ENCODE data around the gene INPP5E.

INPP5E gene

GRCh38 chr9:136439481-136440408 lies at the start of gene INPP5E:
Gene INPP5E (minus strand): TSS chr9:136439845. CDS start chr9:136439419, 426 bp downstream.
- DNase-seq (ENCODE audit: low read depth in 1 of 2, low spot score in 1 of 2) = peak; percentile 76 to 87

GRCh38 chr9:136488247-136489214 lies 48.9 kb upstream of the INPP5E start:
- peak; percentile 59 to 67 for DNase-seq (ENCODE audit: low read depth in 1 of 2, low spot score in 1 of 2)

GRCh38 chr9:136487672-136488071 lies 48.0 kb upstream of the INPP5E start:
- DNase-seq (ENCODE audit: low read depth in 1 of 2, low spot score in 1 of 2) = no peak

GRCh38 chr9:136486823-136487620 lies 47.4 kb upstream of the INPP5E start:
- no peak for DNase-seq (ENCODE audit: low read depth in 1 of 2, low spot score in 1 of 2)

- DNase-seq (ENCODE audit: low read depth in 1 of 2, low spot score in 1 of 2) = no peak
Observed at GRCh38 chr9:136486131-136486530, 46.5 kb upstream of the INPP5E start.

- DNase-seq (ENCODE audit: low read depth in 1 of 2, low spot score in 1 of 2) = peak; percentile 73 to 77
Observed at GRCh38 chr9:136485049-136486045, 45.7 kb upstream of the INPP5E start.

GRCh38 chr9:136484153-136485048 lies 44.8 kb upstream of the INPP5E start:
- no peak for DNase-seq (ENCODE audit: low read depth in 1 of 2, low spot score in 1 of 2)

- DNase-seq (ENCODE audit: low read depth in 1 of 2, low spot score in 1 of 2) = peak; percentile 94
Observed at GRCh38 chr9:136483589-136484152, 44.0 kb upstream of the INPP5E start.

- peak; percentile 100 for DNase-seq (ENCODE audit: low read depth in 1 of 2, low spot score in 1 of 2)
Observed at GRCh38 chr9:136482793-136483588, 43.3 kb upstream of the INPP5E start, which contains the start of gene SEC16A. Gene SEC16A (minus strand): TSS chr9:136483040. CDS start chr9:136477615, 5,425 bp downstream.

GRCh38 chr9:136482046-136482792 lies 42.6 kb upstream of the INPP5E start:
- DNase-seq (ENCODE audit: low read depth in 1 of 2, low spot score in 1 of 2) = no peak

- DNase-seq (ENCODE audit: low read depth in 1 of 2, low spot score in 1 of 2) = no peak
Observed at GRCh38 chr9:136481558-136481957, 41.9 kb upstream of the INPP5E start.

- DNase-seq (ENCODE audit: low read depth in 1 of 2, low spot score in 1 of 2) = no peak
Observed at GRCh38 chr9:136476369-136477150, 36.9 kb upstream of the INPP5E start.

GRCh38 chr9:136474974-136475865 lies 35.6 kb upstream of the INPP5E start:
- DNase-seq (ENCODE audit: low read depth in 1 of 2, low spot score in 1 of 2) = no peak

GRCh38 chr9:136474021-136474640 lies 34.5 kb upstream of the INPP5E start:
- no peak for DNase-seq (ENCODE audit: low read depth in 1 of 2, low spot score in 1 of 2)

Measured in stimulated activated CD4-positive, alpha-beta T cell treated with anti-CD3 and anti-CD28 coated beads, Interleukin-15, amount 100 ng/mL, for 1 hour (primary cell).